NCI-H1417 treated with DMSO at 0.1 percent for 48 hours (cell line): Measurements from ENCODE around the gene MFSD12.
A peak's percentile ranks its signal among the peaks of the same experiment; 100 is the strongest.
"Not testable (repeated sequence)": the region's sequence is repeated elsewhere in the genome, so short reads cannot be mapped to it uniquely, and the experiment has no call there.

ENCODE experiments used
- DNase-seq: peaks from one replicate; lab custom pipeline; 2025; lab: John Stamatoyannopoulos, UW

Gene MFSD12

GRCh38 chr19:3584036-3584802, 26.8 kb upstream of the MFSD12 start:
- DNase-seq = not testable (repeated sequence)

GRCh38 chr19:3581792-3582191, 24.4 kb upstream of the MFSD12 start:
- DNase-seq = not testable (repeated sequence)

GRCh38 chr19:3580156-3580934, 23.0 kb upstream of the MFSD12 start:
- DNase-seq = no peak

GRCh38 chr19:3578390-3578789, 21.0 kb upstream of the MFSD12 start:
- DNase-seq = no peak

GRCh38 chr19:3577723-3578344, 20.4 kb upstream of the MFSD12 start:
- no peak for DNase-seq

- no peak for DNase-seq
Observed at GRCh38 chr19:3576696-3577443, 19.5 kb upstream of the MFSD12 start.

GRCh38 chr19:3575949-3576673, 18.7 kb upstream of the MFSD12 start:
- no peak for DNase-seq

GRCh38 chr19:3575260-3575741, 17.9 kb upstream of the MFSD12 start:
- no peak for DNase-seq

- no peak for DNase-seq
Observed at GRCh38 chr19:3573858-3574637, 16.7 kb upstream of the MFSD12 start.

- no peak for DNase-seq
Observed at GRCh38 chr19:3573162-3573857, 15.9 kb upstream of the MFSD12 start.

- no peak for DNase-seq
Observed at GRCh38 chr19:3572855-3573161, 15.4 kb upstream of the MFSD12 start, which contains the start of gene HMG20B. TSS of gene HMG20B (plus strand) at chr19:3572944. CDS start at chr19:3573310, 366 bp downstream.

GRCh38 chr19:3572132-3572854, 14.9 kb upstream of the MFSD12 start:
- DNase-seq = peak; percentile 97

GRCh38 chr19:3570606-3571011, 13.2 kb upstream of the MFSD12 start:
- DNase-seq = no peak

GRCh38 chr19:3570042-3570441, 12.7 kb upstream of the MFSD12 start:
- DNase-seq = not testable (repeated sequence)

- DNase-seq = no peak
Observed at GRCh38 chr19:3565139-3565538, 7.8 kb upstream of the MFSD12 start.

- no peak for DNase-seq
Observed at GRCh38 chr19:3563709-3564524, 6.5 kb upstream of the MFSD12 start.

- no peak for DNase-seq
Observed at GRCh38 chr19:3556978-3557460, 367 bp downstream of the MFSD12 start.

GRCh38 chr19:3556423-3556977, 886 bp downstream of the MFSD12 start:
- no peak for DNase-seq
